Body of pancreas (tissue), 4 donors: ENCODE data around the gene GNMT.

Source experiments
- POLR2A ChIP-seq, 3 donors: fragments of 450-650 bp; IDR thresholded peaks; one replicate each; pipeline ENCODE4 v1.6.1; 2016; ENCODE audit warnings: antibody characterized with exemption in 3 of 3, mild to moderate bottlenecking in 2 of 3
- TF ChIP-seq, protein P1 (sequence below), 7 experiments: fragments of 450-650 bp in 4 of 7; fragments of 200-600 bp in 3 of 7; sonication (generic) in 3 of 7; IDR thresholded peaks; one replicate each; pipeline ENCODE4 v1.5.1; 2016 to 2019; ENCODE audit warnings: antibody characterized with exemption in 7 of 7

DNA sequence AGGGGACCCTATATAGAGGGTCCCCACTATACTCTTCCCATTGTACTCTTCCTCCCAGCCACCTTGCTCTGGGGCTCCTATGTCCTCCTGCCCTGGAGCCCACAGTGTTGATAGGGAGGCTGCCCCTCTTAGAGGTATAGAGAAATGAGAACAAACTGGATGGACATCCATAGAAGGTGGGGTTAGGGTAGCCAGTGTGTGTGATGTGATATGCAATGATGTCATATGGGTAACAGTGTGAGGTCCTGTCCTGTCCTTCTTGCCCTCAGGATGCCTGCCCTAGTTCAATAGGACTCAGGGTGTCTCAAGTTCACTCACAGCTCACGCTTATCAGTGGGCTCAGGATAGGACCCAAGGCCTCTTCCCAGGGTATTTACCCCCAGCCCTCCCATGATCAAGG, 44.3 kb upstream of the GNMT start:
- TF ChIP-seq, protein P1, sequence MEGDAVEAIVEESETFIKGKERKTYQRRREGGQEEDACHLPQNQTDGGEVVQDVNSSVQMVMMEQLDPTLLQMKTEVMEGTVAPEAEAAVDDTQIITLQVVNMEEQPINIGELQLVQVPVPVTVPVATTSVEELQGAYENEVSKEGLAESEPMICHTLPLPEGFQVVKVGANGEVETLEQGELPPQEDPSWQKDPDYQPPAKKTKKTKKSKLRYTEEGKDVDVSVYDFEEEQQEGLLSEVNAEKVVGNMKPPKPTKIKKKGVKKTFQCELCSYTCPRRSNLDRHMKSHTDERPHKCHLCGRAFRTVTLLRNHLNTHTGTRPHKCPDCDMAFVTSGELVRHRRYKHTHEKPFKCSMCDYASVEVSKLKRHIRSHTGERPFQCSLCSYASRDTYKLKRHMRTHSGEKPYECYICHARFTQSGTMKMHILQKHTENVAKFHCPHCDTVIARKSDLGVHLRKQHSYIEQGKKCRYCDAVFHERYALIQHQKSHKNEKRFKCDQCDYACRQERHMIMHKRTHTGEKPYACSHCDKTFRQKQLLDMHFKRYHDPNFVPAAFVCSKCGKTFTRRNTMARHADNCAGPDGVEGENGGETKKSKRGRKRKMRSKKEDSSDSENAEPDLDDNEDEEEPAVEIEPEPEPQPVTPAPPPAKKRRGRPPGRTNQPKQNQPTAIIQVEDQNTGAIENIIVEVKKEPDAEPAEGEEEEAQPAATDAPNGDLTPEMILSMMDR (IDR thresholded peaks at IDR 0.05): no peak
- TF ChIP-seq POLR2A (IDR thresholded peaks at IDR 0.05): no peak
